ENCODE results near the gene RPL13A.

- no peak for TF ChIP-seq CTCF (IDR thresholded peaks at IDR 0.05; ENCODE audit: extremely low read depth in 1 of 2, insufficient read depth in 1 of 2, low read depth in 1 of 2, low read length in 2 of 2)
- no peak for TF ChIP-seq POLR2AphosphoS5 (IDR thresholded peaks at IDR 0.05; ENCODE audit: insufficient read depth, low read depth, low read length)
- no peak for TF ChIP-seq POLR2A (IDR thresholded peaks at IDR 0.05; ENCODE audit: low read depth, low read length)
- TF ChIP-seq MAX (IDR thresholded peaks at IDR 0.05; ENCODE audit: insufficient read depth, insufficient read length) = no peak
- no peak for TF ChIP-seq EZH2 (IDR thresholded peaks at IDR 0.05; ENCODE audit: borderline replicate concordance, low read depth, low read length, severe bottlenecking)
- no peak for TF ChIP-seq FOS (IDR thresholded peaks at IDR 0.05; ENCODE audit: borderline replicate concordance, insufficient read depth, low read length)
- TF ChIP-seq GATA2 (IDR thresholded peaks at IDR 0.05; ENCODE audit: insufficient read depth, insufficient read length, low read depth, low read length) = no peak
These were observed 22.0 kb upstream of the RPL13A start for GRCh38 chr19:49465371-49465770.
